NB4 (cell line): ENCODE measurements around the gene NKAIN4.

ENCODE experiments used
- DNase-seq: peaks from one replicate; pipeline ENCODE4 v3.0.0; 2010; ENCODE audit warnings: low read depth
- H3K4me3 ChIP-seq: one replicate; pipeline ENCODE4 v1.5.1; 2011; ENCODE audit warnings: mild to moderate bottlenecking, low read depth, low read length, moderate library complexity
- MYC ChIP-seq: IDR thresholded peaks from 2 replicates; pipeline ENCODE4 v1.6.1; 2011; ENCODE audit warnings: low read depth, low read length
- POLR2A ChIP-seq: IDR thresholded peaks from 2 replicates; pipeline ENCODE4 v1.6.1; 2011; ENCODE audit warnings: mild to moderate bottlenecking; ENCODE audit not compliant: insufficient read length; ENCODE audit errors: extremely low read depth
- TF ChIP-seq, protein P1 (sequence below): IDR thresholded peaks from one replicate; pipeline ENCODE4 v1.5.1; 2012; ENCODE audit warnings: low read depth, low read length
- TF ChIP-seq, protein P2 (sequence below): IDR thresholded peaks from 2 replicates; pipeline ENCODE4 v1.6.1; 2011; ENCODE audit warnings: low read depth, low read length

The NKAIN4 gene

DNA sequence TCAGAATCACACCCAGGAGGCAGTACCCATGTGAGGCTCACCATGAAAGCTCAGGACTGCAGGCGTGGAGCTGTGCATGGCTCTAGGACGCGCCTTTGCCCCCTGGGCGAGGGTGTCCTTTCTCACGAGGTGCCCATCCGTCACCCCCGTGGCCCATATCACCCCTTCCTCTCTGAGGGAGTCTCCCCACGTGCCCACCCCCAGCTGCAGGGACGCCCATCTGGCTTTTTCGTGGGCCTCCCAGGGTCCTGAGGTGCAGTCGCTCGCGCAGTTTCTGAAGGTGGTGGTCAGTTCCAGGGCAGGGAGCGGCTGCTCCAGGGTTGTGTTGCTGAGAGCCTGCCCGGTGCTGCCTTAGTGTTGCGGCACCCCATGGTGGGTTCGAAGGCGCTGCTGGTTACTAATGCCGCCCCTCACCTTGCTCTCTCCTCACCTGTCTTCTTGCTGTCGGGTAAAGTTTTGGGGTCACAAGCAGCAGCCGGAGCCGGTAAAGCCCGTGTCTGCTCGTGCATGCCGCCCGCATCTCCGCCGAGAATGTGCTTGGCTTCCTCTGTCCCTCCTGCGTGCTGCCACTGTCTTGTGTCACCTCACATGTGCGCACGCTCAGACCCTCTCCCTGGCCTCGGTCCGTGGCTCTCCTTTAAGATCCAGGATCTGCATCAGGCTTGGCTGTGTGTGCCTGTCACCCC, 29.3 kb upstream of the NKAIN4 start:
- H3K4me3 ChIP-seq = peak overlapping the region; percentile 56
- TF ChIP-seq, protein P1, sequence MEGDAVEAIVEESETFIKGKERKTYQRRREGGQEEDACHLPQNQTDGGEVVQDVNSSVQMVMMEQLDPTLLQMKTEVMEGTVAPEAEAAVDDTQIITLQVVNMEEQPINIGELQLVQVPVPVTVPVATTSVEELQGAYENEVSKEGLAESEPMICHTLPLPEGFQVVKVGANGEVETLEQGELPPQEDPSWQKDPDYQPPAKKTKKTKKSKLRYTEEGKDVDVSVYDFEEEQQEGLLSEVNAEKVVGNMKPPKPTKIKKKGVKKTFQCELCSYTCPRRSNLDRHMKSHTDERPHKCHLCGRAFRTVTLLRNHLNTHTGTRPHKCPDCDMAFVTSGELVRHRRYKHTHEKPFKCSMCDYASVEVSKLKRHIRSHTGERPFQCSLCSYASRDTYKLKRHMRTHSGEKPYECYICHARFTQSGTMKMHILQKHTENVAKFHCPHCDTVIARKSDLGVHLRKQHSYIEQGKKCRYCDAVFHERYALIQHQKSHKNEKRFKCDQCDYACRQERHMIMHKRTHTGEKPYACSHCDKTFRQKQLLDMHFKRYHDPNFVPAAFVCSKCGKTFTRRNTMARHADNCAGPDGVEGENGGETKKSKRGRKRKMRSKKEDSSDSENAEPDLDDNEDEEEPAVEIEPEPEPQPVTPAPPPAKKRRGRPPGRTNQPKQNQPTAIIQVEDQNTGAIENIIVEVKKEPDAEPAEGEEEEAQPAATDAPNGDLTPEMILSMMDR = no peak
- TF ChIP-seq POLR2A (no peak), MYC (peak; percentile 44; the same call in 1 of the 2 replicates)
- TF ChIP-seq, protein P2, sequence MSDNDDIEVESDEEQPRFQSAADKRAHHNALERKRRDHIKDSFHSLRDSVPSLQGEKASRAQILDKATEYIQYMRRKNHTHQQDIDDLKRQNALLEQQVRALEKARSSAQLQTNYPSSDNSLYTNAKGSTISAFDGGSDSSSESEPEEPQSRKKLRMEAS = peak; percentile 36
- no peak for DNase-seq

DNA sequence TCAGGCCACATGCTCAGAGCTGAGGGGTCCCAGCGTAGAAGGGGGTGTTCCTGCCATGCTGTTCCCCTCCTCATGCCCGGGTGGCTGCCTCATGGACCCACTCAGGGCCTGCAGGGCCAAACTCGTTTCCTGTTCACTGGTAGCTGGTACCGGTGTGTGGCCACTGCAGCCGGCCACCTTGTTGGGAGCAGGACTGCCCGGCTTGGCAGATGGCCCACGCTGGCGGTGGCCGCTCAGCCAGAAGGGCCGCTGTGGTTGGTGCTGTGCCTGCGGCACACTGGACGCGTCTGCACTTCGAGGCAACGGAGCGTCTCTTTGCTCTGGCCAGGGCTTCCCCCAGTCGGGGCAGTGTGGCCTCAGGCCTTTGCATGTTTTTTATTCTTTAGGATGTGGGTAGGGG, 28.7 kb upstream of the NKAIN4 start:
- TF ChIP-seq, protein P2 = no peak
- H3K4me3 ChIP-seq = no peak overlapping the region
- DNase-seq = no peak

DNA sequence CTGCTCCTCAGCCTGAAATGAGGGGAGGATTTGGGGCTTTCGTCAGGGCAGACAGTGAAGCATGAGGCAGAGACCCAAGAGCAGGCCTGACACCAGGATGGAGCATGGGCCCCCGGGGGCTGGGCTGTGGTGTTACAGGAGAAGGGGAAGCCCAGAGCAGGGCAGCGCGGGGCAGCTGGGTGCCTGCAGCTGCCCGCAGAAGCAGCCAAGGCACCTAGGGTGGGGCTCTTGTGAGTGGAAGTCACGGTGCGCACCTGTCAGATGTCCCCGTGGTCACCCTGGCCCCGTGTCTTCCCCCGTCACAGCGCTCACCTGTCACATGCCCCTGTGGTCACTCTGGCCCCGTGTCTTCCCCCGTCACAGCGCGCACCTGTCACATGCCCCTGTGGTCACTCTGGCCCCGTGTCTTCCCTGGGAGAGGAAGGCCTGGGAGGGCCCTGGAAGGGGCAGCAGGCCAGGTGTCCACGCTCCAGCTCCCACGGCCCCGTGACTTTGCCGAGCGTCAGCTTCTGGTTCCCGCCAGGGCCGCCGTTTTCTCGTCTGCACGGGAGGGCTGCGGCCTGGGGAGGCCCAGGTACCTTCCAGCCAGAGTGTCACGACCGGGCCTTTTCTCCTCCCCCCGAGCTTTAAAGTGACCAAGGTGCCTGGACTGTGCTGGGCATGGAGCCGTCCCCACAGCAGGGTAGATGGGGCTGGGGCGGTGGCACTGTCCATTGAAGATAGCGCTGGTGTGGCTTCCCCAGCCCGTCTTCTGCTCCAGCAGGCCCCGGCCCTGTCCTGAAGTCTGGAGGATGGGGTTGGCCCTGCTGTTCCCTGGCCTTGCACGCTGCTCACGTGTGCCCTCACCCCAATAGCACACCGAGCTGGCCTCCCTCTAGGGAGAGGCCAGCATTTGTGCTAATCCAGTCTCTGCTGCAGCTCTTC, 27.7 kb upstream of the NKAIN4 start:
- H3K4me3 ChIP-seq = no peak overlapping the region
- TF ChIP-seq POLR2A (no peak), MYC (no peak)
- TF ChIP-seq, protein P2 = no peak
- TF ChIP-seq, protein P1 = no peak
- no peak for DNase-seq

DNA sequence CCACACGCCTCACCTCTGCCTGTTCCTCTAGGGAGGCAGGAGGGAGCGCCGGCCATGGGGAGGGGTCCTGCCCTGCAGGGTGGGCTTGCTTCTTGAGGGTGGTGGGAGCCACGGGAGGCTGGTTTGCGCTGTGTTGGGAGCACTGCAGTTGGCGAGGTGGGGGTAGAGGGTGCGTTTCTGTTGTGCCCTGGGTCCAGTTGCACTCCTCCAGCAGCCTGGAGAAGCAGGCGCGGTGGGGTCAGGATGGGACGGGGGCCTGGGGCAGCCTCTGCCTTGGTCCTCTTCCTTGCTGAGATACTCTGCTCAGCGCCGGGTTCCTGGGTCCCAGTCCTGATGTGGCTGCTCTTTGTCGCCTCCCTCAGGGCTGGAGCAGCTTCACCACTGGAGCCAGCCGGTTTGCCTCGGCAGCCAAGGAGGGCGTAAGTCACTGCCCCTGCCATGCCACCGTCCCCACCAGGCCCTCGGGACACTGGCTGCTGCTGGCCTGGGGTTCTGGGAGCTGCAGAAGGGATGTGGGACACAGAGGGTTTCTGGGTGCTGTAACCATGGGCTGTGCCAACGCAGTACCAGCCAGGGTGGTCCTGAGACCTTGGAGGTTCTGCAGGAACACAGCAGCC, 26.8 kb upstream of the NKAIN4 start:
- TF ChIP-seq, protein P1 = peak; percentile 57
- no peak for TF ChIP-seq POLR2A
- no peak overlapping the region for H3K4me3 ChIP-seq
- peak; percentile 35 for DNase-seq

DNA sequence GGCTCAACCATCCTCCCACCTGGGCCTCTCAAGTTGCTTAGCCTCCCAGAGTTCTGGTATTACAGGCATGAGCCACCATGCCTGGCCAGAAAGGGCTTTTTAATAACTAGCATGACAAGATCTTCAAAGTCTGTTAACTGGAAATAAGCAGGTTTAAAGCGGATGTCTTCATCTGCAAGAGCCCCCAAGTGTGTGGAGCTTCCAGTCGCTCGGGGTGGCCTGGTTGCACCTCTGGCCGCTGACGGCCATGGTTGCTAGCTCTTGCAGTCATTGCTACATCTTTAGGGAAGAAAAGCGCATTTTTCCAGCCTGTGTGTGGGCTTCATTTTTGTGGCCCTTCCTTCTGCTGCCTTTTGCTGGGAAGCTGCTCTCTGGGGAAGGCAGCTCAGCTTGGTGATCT, 26.1 kb upstream of the NKAIN4 start:
- H3K4me3 ChIP-seq = no peak overlapping the region
- TF ChIP-seq MYC = no peak
- TF ChIP-seq, protein P2 = no peak
- no peak for TF ChIP-seq POLR2A
- TF ChIP-seq, protein P1 = no peak
- DNase-seq = no peak

DNA sequence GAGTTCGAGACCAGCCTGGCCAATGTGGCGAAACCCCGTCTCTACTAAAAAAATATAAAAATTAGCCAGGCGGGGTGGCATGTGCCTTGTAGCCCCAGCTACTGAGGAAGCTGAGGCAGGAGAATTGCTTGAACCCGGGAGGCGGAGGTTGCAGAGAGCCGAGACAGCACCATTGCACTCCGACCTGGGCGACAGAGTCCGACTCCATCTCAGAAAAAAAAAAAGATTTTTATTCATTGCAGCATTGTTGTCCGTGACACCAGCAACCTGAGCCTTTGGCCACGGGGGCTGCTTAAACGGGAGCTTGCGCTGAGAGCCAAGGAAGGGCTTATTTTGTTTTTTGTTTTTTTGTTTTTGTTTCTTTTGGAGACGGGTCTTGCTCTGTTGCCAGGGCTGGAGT, 25.7 kb upstream of the NKAIN4 start:
- no peak for DNase-seq
- no peak overlapping the region for H3K4me3 ChIP-seq
- TF ChIP-seq MYC = no peak
- no peak for TF ChIP-seq POLR2A
- TF ChIP-seq, protein P2 = no peak
- TF ChIP-seq, protein P1 = no peak
